GM12872 (cell line): ENCODE data around the gene GDF10.

Source experiments
- CTCF ChIP-seq: IDR thresholded peaks from 3 replicates; pipeline ENCODE4 v1.5.1; 2011; ENCODE audit warnings: low read depth, mild to moderate bottlenecking, low read length, moderate library complexity; ENCODE audit not compliant: insufficient read depth

GDF10 gene

GRCh38 chr10:47323636-47324296 is 23.8 kb downstream of the GDF10 start:
- TF ChIP-seq CTCF, result no peak

- TF ChIP-seq CTCF, result no peak
Measured at GRCh38 chr10:47325303-47326291, 25.6 kb downstream of the GDF10 start.

- no peak for TF ChIP-seq CTCF
Measured at GRCh38 chr10:47326306-47326926, 26.4 kb downstream of the GDF10 start.

- no peak for TF ChIP-seq CTCF
Measured at GRCh38 chr10:47326927-47327330, 26.9 kb downstream of the GDF10 start.

- no peak for TF ChIP-seq CTCF
Measured at GRCh38 chr10:47329855-47330254, 29.9 kb downstream of the GDF10 start.

- TF ChIP-seq CTCF, result no peak
Measured at GRCh38 chr10:47330366-47330765, 30.4 kb downstream of the GDF10 start.

GRCh38 chr10:47330804-47331203 is 30.8 kb downstream of the GDF10 start:
- TF ChIP-seq CTCF, result no peak
